HCT116 (cell line): ENCODE data around the gene FBXO11. TPM values are rescaled to one million over a fixed set of nuclear protein-coding genes. Genes with fewer than 3 reads are reported as not detected.

Experiments
- ATAC-seq: fragments of 200-7000 bp; cut with Tn5 transposase; 2 replicates; pipeline ENCODE4 v1.9.1; 2020; ENCODE audit warnings: mild to moderate bottlenecking, moderate library complexity
- BruUV-seq: library from RNA; stranded (reverse); fragments of 400-500 nt; replicated peaks from 2 replicates; lab custom pipeline; 2021; lab: Mats Ljungman, UMichigan
- CTCF ChIA-PET: fragments of 300-600 bp; sonication (Branson Sonifier 250); formaldehyde crosslinking; loops from one replicate; lab custom pipeline; 2021; ENCODE audit warnings: antibody characterized with exemption; lab: Charles Lee
- POLR2A ChIA-PET: fragments of 300-600, 350-600 bp; sonication (Branson Sonifier 250); formaldehyde crosslinking; loops from one replicate; lab custom pipeline; 2021; ENCODE audit warnings: antibody characterized with exemption; lab: Charles Lee
- RAD21 ChIA-PET, 2 experiments: fragments of 300-600 bp; sonication (Branson Sonifier 250); formaldehyde crosslinking; loops; one replicate each; lab custom pipeline; 2023; ENCODE audit warnings: low total read pairs in 2 of 2; ENCODE audit not compliant: uncharacterized antibody in 2 of 2, unreplicated experiment in 2 of 2, low non-redundant PET in 1 of 2; lab: Charles Lee
- DNase-seq: peaks from one replicate; pipeline ENCODE4 v3.0.0-alpha.2; 2010; ENCODE audit warnings: low read depth, low spot score
- H2AFZ ChIP-seq: fragments of 200-600 bp; shearing (Covaris generic), sonication (generic); 2 replicates; pipeline ENCODE4 v1.6.1; 2017; ENCODE audit warnings: low read depth, mixed run types, mixed read lengths, antibody characterized with exemption, low read length; ENCODE audit not compliant: poor library complexity, severe bottlenecking
- H3K27ac ChIP-seq: 2 replicates; pipeline ENCODE4 v1.5.1; 2012; ENCODE audit warnings: low read depth, low read length
- H3K27me3 ChIP-seq: fragments of 200-600 bp; sonication (generic); 2 replicates; pipeline ENCODE4 v1.6.1; 2016; ENCODE audit warnings: mixed run types, low read length, mixed read lengths; ENCODE audit not compliant: insufficient read depth
- H3K36me3 ChIP-seq, 2 experiments: fragments of 200-500 bp in 1 of 2; fragments of 200-600 bp in 1 of 2; sonication (Bioruptor generic) in 1 of 2; sonication (generic) in 1 of 2; 2 replicates each; pipeline versions ENCODE4 v1.5.1 to v1.6.1; 2014 to 2016; ENCODE audit warnings: low read length in 2 of 2, inconsistent platforms in 1 of 2, mixed read lengths in 1 of 2, mixed run types in 1 of 2; ENCODE audit not compliant: insufficient read depth in 2 of 2, control insufficient read depth in 1 of 2
- H3K4me1 ChIP-seq, 2 experiments: fragments of 200-600 bp in 1 of 2; sonication (generic) in 1 of 2; 2 replicates each; pipeline versions ENCODE4 v1.5.1 to v1.6.1; 2012 to 2017; ENCODE audit warnings: low read length in 2 of 2, inconsistent platforms in 1 of 2, mild to moderate bottlenecking in 1 of 2, mixed read lengths in 1 of 2, mixed run types in 1 of 2, moderate library complexity in 1 of 2; ENCODE audit not compliant: insufficient read depth in 2 of 2, control insufficient read depth in 1 of 2
- H3K4me2 ChIP-seq: fragments of 200-600 bp; sonication (generic); 2 replicates; pipeline ENCODE4 v1.6.1; 2017; ENCODE audit warnings: mixed run types, low read length, mixed read lengths
- H3K4me3 ChIP-seq, 2 experiments: fragments of 200-600 bp in 1 of 2; sonication (generic) in 1 of 2; replicated peaks in 1 of 2; 2 replicates each; pipeline ENCODE4 v1.5.1; 2011 to 2016; ENCODE audit warnings: low read length in 2 of 2, control low read depth in 1 of 2, low read depth in 1 of 2, mild to moderate bottlenecking in 1 of 2, mixed read lengths in 1 of 2, mixed run types in 1 of 2
- H3K79me2 ChIP-seq: fragments of 200-600 bp; sonication (generic); 2 replicates; pipeline ENCODE4 v1.6.1; 2017; ENCODE audit warnings: mild to moderate bottlenecking, mixed run types, low read length, moderate library complexity, mixed read lengths; ENCODE audit not compliant: insufficient read depth
- H3K9ac ChIP-seq: fragments of 200-600 bp; sonication (generic); 2 replicates; pipeline ENCODE4 v1.6.1; 2016; ENCODE audit warnings: low read length, mixed read lengths
- H3K9me2 ChIP-seq: fragments of 200-600 bp; sonication (generic), shearing (Covaris generic); 2 replicates; pipeline ENCODE4 v1.6.1; 2017; ENCODE audit warnings: mixed run types, mild to moderate bottlenecking, moderate library complexity; ENCODE audit not compliant: insufficient read depth
- H3K9me3 ChIP-seq, 2 experiments: fragments of 200-500 bp in 1 of 2; fragments of 200-600 bp in 1 of 2; sonication (Bioruptor generic) in 1 of 2; sonication (generic) in 1 of 2; 2 replicates each; pipeline ENCODE4 v1.6.1; 2014 to 2017; ENCODE audit warnings: low read length in 2 of 2, mixed read lengths in 2 of 2, inconsistent platforms in 1 of 2, low read depth in 1 of 2, mild to moderate bottlenecking in 1 of 2, mixed run types in 1 of 2, moderate library complexity in 1 of 2; ENCODE audit not compliant: control insufficient read depth in 1 of 2, insufficient read depth in 1 of 2
- H4K20me1 ChIP-seq: fragments of 200-600 bp; sonication (generic), shearing (Covaris generic); 2 replicates; pipeline ENCODE4 v1.6.1; 2017; ENCODE audit warnings: mixed run types, mild to moderate bottlenecking, moderate library complexity; ENCODE audit not compliant: insufficient read depth
- ATF3 ChIP-seq: IDR thresholded peaks from 2 replicates; pipeline ENCODE4 v1.6.1; 2012
- CEBPB ChIP-seq: IDR thresholded peaks from 2 replicates; pipeline ENCODE4 v1.6.1; 2012; ENCODE audit warnings: low read depth
- CTCF ChIP-seq, 3 experiments: fragments of 200-600 bp in 1 of 3; sonication (generic) in 1 of 3; IDR thresholded peaks in 2 of 3; conservative IDR thresholded peaks in 1 of 3; 2 replicates each; pipeline ENCODE4 v1.5.1; 2012 to 2017; ENCODE audit warnings: low read depth in 2 of 3, low read length in 2 of 3, antibody characterized with exemption in 1 of 3, borderline replicate concordance in 1 of 3, control low read depth in 1 of 3, mild to moderate bottlenecking in 1 of 3, mixed read lengths in 1 of 3, mixed run types in 1 of 3, moderate library complexity in 1 of 3; ENCODE audit not compliant: insufficient read depth in 1 of 3
- EGR1 ChIP-seq: IDR thresholded peaks from 2 replicates; pipeline ENCODE4 v1.6.1; 2012; ENCODE audit warnings: low read depth
- EZH2phosphoT487 ChIP-seq: fragments of 200-600 bp; IDR thresholded peaks from 2 replicates; pipeline ENCODE4 v1.6.1; 2018; ENCODE audit warnings: antibody characterized with exemption, borderline replicate concordance
- FOSL1 ChIP-seq: IDR thresholded peaks from 2 replicates; pipeline ENCODE4 v1.6.1; 2012; ENCODE audit warnings: low read depth
- MAX ChIP-seq: IDR thresholded peaks from 2 replicates; pipeline ENCODE4 v1.6.1; 2012
- RAD21 ChIP-seq: IDR thresholded peaks from 2 replicates; pipeline ENCODE4 v1.6.1; 2012; ENCODE audit warnings: low read depth, mild to moderate bottlenecking
- REST ChIP-seq: IDR thresholded peaks from 2 replicates; pipeline ENCODE4 v1.6.1; 2012; ENCODE audit warnings: low read depth
- SIN3A ChIP-seq: IDR thresholded peaks from 2 replicates; pipeline ENCODE4 v1.6.1; 2012; ENCODE audit warnings: low read depth
- SRF ChIP-seq: IDR thresholded peaks from 2 replicates; pipeline ENCODE4 v1.6.1; 2012; ENCODE audit warnings: low read depth
- TCF7L2 ChIP-seq: IDR thresholded peaks from 2 replicates; pipeline ENCODE4 v1.7.0; 2011; ENCODE audit warnings: borderline replicate concordance, inconsistent platforms; ENCODE audit not compliant: insufficient read depth, insufficient read length; ENCODE audit errors: extremely low read depth
- YY1 ChIP-seq: IDR thresholded peaks from 2 replicates; pipeline ENCODE4 v1.6.1; 2011; ENCODE audit warnings: low read length, low read depth, moderate library complexity, mild to moderate bottlenecking; ENCODE audit not compliant: insufficient replicate concordance; ENCODE audit errors: extremely low read depth
- ZBTB33 ChIP-seq: IDR thresholded peaks from 2 replicates; pipeline ENCODE4 v1.6.1; 2011; ENCODE audit warnings: mild to moderate bottlenecking, low read length, moderate library complexity; ENCODE audit not compliant: insufficient replicate concordance; ENCODE audit errors: extremely low read depth
- ZNF274 ChIP-seq: fragments of 200-500 bp; sonication (Bioruptor generic); IDR thresholded peaks from 2 replicates; pipeline ENCODE4 v1.6.1; 2014; ENCODE audit warnings: mild to moderate bottlenecking, low read depth, low read length, inconsistent platforms
- intact Hi-C: fragments of 100-400 bp; cut with micrococcal nuclease; formaldehyde crosslinking; loops from 2 replicates; pipeline ENCODE4 v1.10.0; 2022
- total RNA-seq: library from RNA; stranded (reverse); gene quantifications from one replicate; pipeline ENCODE4 v1.2.1, GENCODE V29; 2021; ENCODE audit not compliant: unreplicated experiment

FBXO11 gene
- total RNA-seq, 1 experiment from 2014 or later: 60.2 TPM

- Histone ChIP-seq H3K27ac (no peak overlapping the region), H3K27me3 (no peaks in the 10 kb centered on the region), H2AFZ (no peak overlapping the region), H3K4me2 (no peak overlapping the region), H3K36me3 (no peaks in the 10 kb centered on the region), H3K79me2 (peaks cover 15% of the 10 kb centered on the region), H3K9me2 (no peaks in the 10 kb centered on the region), H3K9me3 (no peaks in the 10 kb centered on the region), H4K20me1 (peaks cover under 1% of the 10 kb centered on the region; the same call in 1 of the 2 replicates), H3K4me3 (no peak overlapping the region), H3K4me1 (peaks cover 7 to 15% of the 10 kb centered on the region in 2 experiments), H3K9ac (no peak overlapping the region)
- no peak for DNase-seq
- ChIA-PET RAD21 (no interaction called here), CTCF (no interaction called here), POLR2A (no interaction called here)
- no peak for ATAC-seq
- intact Hi-C loops: no loop called here
- no TSS peak for BruUV-seq
- TF ChIP-seq ZNF274 (no peak), FOSL1 (no peak), YY1 (no peak), EZH2phosphoT487 (no peak), TCF7L2 (no peak), ATF3 (no peak), REST (no peak), CEBPB (no peak), EGR1 (no peak), CTCF (IDR thresholded peaks at IDR 0.05 in 2 of 3, conservative IDR thresholded peaks at IDR 0.05 in 1 of 3; ENCODE audit: borderline replicate concordance in 1 of 3, insufficient read depth in 1 of 3, low read depth in 2 of 3, low read length in 2 of 3) (no peak), SIN3A (no peak), ZBTB33 (no peak), RAD21 (no peak), SRF (no peak), MAX (no peak)
Observed at GRCh38 chr2:47908682-47909081, 2.4 kb upstream of the FBXO11 start.
